Ovary (tissue), 9 donors: ENCODE results near the gene SCN4B. TPM values are rescaled to one million over a fixed set of nuclear protein-coding genes. Genes with fewer than 3 reads are reported as not detected.
A peak's percentile ranks its signal among the peaks of the same experiment; 100 is the strongest.
"Not testable (repeated sequence)": the region's sequence is repeated elsewhere in the genome, so short reads cannot be mapped to it uniquely, and the experiment has no call there.

ENCODE experiments used
- DNase-seq, 5 donors: peaks; one replicate each; pipeline ENCODE4 v3.0.0-alpha.2; 2019 to 2020
- H3K27ac ChIP-seq, 2 donors: fragments of 200-600 bp; one replicate each; pipeline versions ENCODE4 v1.5.1 to v1.8.0; 2019 to 2022
- H3K27me3 ChIP-seq: fragments of 200-600 bp; one replicate; pipeline ENCODE4 v1.8.0; 2022
- H3K36me3 ChIP-seq: fragments of 200-600 bp; sonication (generic); one replicate; pipeline ENCODE4 v1.5.1; 2019
- H3K4me1 ChIP-seq: one replicate; pipeline ENCODE4 v1.8.1; 2013; ENCODE audit warnings: mild to moderate bottlenecking, moderate library complexity; ENCODE audit not compliant: insufficient read depth
- H3K4me3 ChIP-seq: fragments of 200-600 bp; sonication (generic); one replicate; pipeline ENCODE4 v1.5.1; 2017
- H3K9me3 ChIP-seq, 2 donors: fragments of 200-600 bp in 1 of 2; sonication (generic) in 1 of 2; one replicate each; pipeline versions ENCODE4 v1.5.1 to v1.8.1; 2013 to 2019; ENCODE audit warnings: mild to moderate bottlenecking in 1 of 2, moderate library complexity in 1 of 2
- EP300 ChIP-seq: sonication (generic); formaldehyde crosslinking; IDR thresholded peaks from one replicate; pipeline ENCODE4 v1.6.1; 2017; ENCODE audit warnings: antibody characterized with exemption
- POLR2A ChIP-seq: fragments of 450-650 bp; IDR thresholded peaks from one replicate; pipeline ENCODE4 v1.6.1; 2017; ENCODE audit warnings: antibody characterized with exemption, mild to moderate bottlenecking, moderate library complexity
- WGBS, 3 donors: extraction: QIAGEN DNeasy Blood & Tissue Kit in 1 of 3; methylation state at CpG; one replicate each; pipeline versions ENCODE4 v1.1.5 to v1.1.7; 2013 to 2017; 5-methylcytosine and 5-hydroxymethylcytosine counted together
- intact Hi-C, 4 donors: fragments of 100-400 bp; cut with DNase I; formaldehyde crosslinking; loops; one replicate each; pipeline versions ENCODE4 v1.11.0 to v1.15.1; 2022 to 2023
- polyA plus RNA-seq, 2 donors: library from polyadenylated mRNA; stranded (reverse); fragments of 200-250 nt in 1 of 2; fragments of 350-450 nt in 1 of 2; fragmentation: Illumina TruSeq in 1 of 2; extraction: RNeasy Lipid Tissue Mini Kit (QIAGEN cat#74804) in 1 of 2; gene quantifications; one replicate each; pipeline ENCODE4 v1.2.3, GENCODE V29; 2013 to 2014
- total RNA-seq, 7 donors: library from RNA; depleted of rRNA in 2 of 7; stranded (reverse); fragments of >200 nt in 2 of 7; fragmentation: NEBNext Ultra II Directional in 3 of 7; extraction: Animal tissue kit (Norgen Biotek cat#: 25700) in 3 of 7; gene quantifications; one replicate each; pipeline versions ENCODE4 v1.1.0 to v1.2.4, GENCODE V29; 2016 to 2023
- TF ChIP-seq, protein P1 (sequence below), 3 donors: fragments of 450-650 bp in 2 of 3; fragments of 200-600 bp in 1 of 3; IDR thresholded peaks; one replicate each; pipeline versions ENCODE4 v1.5.1 to v1.8.0; 2016 to 2022; ENCODE audit warnings: antibody characterized with exemption in 3 of 3, mild to moderate bottlenecking in 1 of 3
- donor health status: DM: no; HTN: no; CAD: no; lungs with moderate emphysema.
- donor health status: DM: no; HTN: no; CAD: no.
- donor health status: Bipolar disorder and iron deficiency.
- donor health status: DM: yes; HTN: yes; CAD: no.
- donor health status: DM: no; HTN: no; CAD: no.
- donor health status: DM: yes; HTN: yes; CAD: no.

SCN4B gene
- total and polyA plus RNA-seq, 9 donors = 0.10 to 13.3 (median 0.52) TPM

DNA sequence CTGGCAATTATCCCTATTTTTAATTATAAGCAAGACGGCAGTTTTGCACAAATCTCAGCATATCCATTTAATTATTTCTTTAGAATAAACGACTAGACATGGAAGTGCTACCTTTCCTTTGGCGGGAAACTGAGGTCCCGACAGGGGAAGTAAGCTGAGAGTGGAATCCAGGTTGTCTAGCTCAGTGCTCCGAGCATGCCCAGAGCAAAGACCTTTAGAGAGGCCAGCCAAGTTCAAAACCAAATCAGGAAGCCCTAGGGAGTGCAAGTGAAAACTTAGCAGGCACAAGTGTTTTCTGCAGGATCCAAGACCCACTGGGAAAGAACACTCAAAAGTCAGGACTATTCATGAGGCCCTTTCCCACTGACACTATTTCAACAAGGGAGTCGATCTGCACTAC lies 46.5 kb upstream of the SCN4B start:
- Histone ChIP-seq H3K9me3 (no peaks in the 10 kb centered on the region), H3K27ac (no peak overlapping the region), H3K27me3 (no peaks in the 10 kb centered on the region), H3K36me3 (no peaks in the 10 kb centered on the region), H3K4me3 (no peak overlapping the region), H3K4me1 (no peaks in the 10 kb centered on the region)
- no peak for DNase-seq
- intact Hi-C loops = no loop called here
- 54 to 57% (median 54%) methylated on average over 6 of the region's 6 CpGs for WGBS, 3 donors
- TF ChIP-seq, protein P1, sequence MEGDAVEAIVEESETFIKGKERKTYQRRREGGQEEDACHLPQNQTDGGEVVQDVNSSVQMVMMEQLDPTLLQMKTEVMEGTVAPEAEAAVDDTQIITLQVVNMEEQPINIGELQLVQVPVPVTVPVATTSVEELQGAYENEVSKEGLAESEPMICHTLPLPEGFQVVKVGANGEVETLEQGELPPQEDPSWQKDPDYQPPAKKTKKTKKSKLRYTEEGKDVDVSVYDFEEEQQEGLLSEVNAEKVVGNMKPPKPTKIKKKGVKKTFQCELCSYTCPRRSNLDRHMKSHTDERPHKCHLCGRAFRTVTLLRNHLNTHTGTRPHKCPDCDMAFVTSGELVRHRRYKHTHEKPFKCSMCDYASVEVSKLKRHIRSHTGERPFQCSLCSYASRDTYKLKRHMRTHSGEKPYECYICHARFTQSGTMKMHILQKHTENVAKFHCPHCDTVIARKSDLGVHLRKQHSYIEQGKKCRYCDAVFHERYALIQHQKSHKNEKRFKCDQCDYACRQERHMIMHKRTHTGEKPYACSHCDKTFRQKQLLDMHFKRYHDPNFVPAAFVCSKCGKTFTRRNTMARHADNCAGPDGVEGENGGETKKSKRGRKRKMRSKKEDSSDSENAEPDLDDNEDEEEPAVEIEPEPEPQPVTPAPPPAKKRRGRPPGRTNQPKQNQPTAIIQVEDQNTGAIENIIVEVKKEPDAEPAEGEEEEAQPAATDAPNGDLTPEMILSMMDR (IDR thresholded peaks at IDR 0.05) = no peak
- TF ChIP-seq POLR2A (no peak), EP300 (no peak)

DNA sequence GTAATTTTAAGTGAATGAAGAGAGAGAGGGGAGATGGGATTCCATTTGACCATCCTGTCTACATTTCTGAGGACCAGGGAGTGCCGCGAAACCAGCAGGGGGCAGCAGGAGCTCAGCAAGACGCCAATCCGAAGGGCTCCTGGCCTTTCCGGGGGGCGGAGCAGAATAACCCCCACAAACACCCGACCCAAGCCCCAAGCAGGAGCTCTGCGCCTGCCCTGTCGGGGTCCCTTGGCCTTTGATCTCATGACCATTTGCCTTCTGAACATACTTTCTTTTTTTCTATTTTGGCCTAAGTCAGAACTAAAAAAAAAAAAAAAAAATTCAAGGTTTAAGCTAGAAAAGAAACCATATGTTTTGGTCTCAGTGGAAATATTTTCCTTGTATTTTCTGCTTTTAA lies 45.7 kb upstream of the SCN4B start:
- H3K9me3 ChIP-seq = no peaks in the 10 kb centered on the region
- H3K27me3 ChIP-seq = no peaks in the 10 kb centered on the region
- no peak overlapping the region for H3K4me3 ChIP-seq
- H3K27ac ChIP-seq = no peak overlapping the region
- peak; percentile 66 to 81 (median 73) for DNase-seq
- TF ChIP-seq, protein P1 (IDR thresholded peaks at IDR 0.05) = peak; percentile 23 to 39 (median 28)
- TF ChIP-seq POLR2A = no peak
- no peaks in the 10 kb centered on the region for H3K4me1 ChIP-seq
- no peaks in the 10 kb centered on the region for H3K36me3 ChIP-seq
- 1 to 2% (median 1%) methylated on average over 9 of the region's 9 CpGs for WGBS, 3 donors
- intact Hi-C loops = no loop called here

DNA sequence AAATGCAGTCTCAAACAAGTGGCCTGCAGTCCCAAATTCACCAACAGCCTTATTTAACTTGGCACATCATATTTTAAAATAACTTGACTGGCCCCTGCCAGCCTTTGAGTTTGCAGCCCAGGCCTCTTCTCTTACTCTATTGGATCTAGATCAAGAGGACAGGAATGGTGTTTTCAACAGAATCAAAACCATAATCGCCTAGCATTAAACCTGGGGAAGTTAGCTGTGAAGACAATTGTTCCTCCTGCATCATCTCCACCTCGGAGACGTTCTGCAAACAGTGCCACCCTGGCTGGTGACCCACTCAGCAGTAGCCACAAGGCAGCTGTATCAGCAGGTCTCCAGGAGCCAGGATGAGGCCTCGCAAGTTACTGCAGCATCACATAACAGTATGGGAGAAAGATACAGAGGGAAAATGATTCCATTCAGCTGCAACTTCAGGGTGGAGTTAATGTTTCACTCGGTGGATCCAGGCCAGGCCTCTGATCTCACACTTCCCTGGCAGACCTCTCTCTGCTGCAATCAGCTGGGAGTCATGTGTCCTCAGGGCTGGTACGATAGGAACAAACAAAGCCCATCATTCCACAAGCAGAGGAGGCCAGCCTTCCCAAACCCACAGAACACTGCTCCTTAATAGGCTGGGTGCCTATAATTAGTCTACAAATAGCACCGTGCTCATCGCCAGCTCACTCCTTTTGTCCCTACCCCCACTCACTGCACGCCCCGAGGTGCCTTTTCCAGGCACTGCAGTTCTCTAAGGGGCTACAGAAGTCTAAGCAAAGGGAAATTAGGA lies 42.4 kb upstream of the SCN4B start:
- DNase-seq = peak; percentile 43 to 85 (median 73)
- H3K27ac ChIP-seq = no peak overlapping the region
- no peaks in the 10 kb centered on the region for H3K9me3 ChIP-seq
- no peaks in the 10 kb centered on the region for H3K27me3 ChIP-seq
- H3K4me3 ChIP-seq = no peak overlapping the region
- no peaks in the 10 kb centered on the region for H3K4me1 ChIP-seq
- 18 to 30% (median 22%) methylated on average over 10 of the region's 10 CpGs for WGBS, 3 donors
- no peaks in the 10 kb centered on the region for H3K36me3 ChIP-seq
- intact Hi-C loops = no loop called here
- TF ChIP-seq POLR2A (no peak), EP300 (no peak)
- TF ChIP-seq, protein P1 (IDR thresholded peaks at IDR 0.05) = no peak

DNA sequence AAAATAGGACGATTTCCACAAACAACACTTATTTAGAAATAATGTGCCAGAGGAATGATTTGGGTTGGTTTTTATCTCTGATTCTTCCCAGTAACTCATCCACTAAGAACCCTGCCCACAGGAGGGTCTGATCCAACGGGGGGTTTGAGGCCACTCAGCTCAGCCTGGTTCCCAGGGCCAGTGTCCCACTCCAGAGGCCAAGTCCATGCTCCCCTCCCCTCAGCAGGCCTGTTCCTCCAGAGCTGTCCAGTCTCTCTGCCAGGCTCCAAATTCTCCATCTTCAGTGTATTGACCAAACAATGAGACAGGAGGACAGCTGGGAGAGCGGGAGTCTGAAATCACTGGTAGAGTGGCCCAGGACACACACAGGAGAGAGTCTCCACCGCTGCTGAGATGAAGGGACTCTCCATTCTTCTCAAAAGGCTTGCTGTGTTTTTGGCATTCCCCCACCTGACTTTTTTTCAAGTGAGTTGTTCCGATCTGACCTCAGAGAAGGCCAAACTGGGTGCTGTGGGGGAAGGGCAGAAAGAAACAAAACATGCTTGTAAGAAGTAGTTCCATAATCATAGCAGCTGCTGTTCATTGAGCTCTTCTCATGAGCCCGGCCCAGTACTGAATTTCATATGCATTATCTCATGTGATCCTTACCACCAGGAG lies 41.4 kb upstream of the SCN4B start:
- no peaks in the 10 kb centered on the region for H3K36me3 ChIP-seq
- no peak overlapping the region for H3K27ac ChIP-seq
- no peak overlapping the region for H3K4me3 ChIP-seq
- H3K9me3 ChIP-seq = no peaks in the 10 kb centered on the region
- no peak for DNase-seq
- no peak for TF ChIP-seq POLR2A
- TF ChIP-seq EP300 = no peak
- TF ChIP-seq, protein P1 (IDR thresholded peaks at IDR 0.05) = no peak
- H3K4me1 ChIP-seq = no peaks in the 10 kb centered on the region
- no peaks in the 10 kb centered on the region for H3K27me3 ChIP-seq
- 61 to 84% (median 82%) methylated on average over 6 of the region's 6 CpGs for WGBS, 3 donors
- intact Hi-C loops = no loop called here

DNA sequence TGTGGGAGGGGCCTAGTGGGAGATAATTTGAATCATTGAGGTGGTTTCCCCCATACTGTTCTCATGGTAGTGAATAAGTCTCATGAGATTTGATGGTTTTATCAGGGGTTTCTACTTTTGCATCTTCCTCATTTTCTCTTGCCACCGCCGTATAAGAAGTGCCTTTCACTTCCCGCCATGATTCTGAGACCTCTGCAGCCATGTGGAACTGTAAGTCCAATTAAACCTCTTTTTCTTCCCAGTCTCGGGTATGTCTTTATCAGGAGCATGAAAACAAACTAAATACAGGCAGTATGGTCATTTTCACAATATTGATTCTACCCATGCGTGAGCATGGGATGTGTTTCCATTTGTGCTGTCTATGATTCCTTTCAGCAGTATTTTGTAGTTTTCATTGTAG lies 40.2 kb upstream of the SCN4B start:
- WGBS, 3 donors = 85 to 90% (median 86%) methylated on average over 5 of the region's 5 CpGs
- H3K4me1 ChIP-seq, DNase-seq, H3K36me3 ChIP-seq, H3K4me3 ChIP-seq, intact Hi-C loops, H3K27ac ChIP-seq, H3K27me3 ChIP-seq, H3K9me3 ChIP-seq: not testable (repeated sequence)

DNA sequence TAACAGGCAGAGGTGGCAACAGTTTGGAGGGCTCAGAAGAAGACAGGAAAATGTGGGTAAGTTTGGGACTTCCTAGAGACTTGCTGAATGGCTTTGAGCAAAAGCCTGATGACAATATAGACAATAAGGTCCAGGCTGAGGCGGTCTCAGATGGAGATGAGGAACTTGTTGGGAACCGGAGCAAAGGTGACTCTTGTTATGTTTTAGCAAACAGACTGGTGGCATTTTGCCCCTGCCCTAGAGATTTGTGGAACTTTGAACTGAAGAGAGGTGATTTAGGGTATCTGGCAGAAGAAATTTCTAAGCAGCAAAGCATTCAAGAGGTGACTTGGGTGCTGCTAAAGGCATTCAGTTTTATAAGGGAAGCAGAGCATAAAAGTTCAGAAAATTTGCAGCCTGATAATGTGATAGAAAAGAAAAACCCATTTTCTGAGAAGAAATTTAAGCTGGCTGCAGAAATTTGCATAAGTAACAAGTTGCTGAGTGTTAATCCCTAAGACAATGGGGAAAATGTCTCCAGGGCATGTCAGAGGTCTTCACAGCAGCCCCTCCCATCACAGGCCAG lies 38.4 kb upstream of the SCN4B start:
- WGBS, 3 donors = 41 to 95% (median 91%) methylated on average over 2 of the region's 2 CpGs
- H3K9me3 ChIP-seq, H3K4me3 ChIP-seq, H3K27ac ChIP-seq, H3K27me3 ChIP-seq, H3K36me3 ChIP-seq, DNase-seq, H3K4me1 ChIP-seq, intact Hi-C loops: not testable (repeated sequence)
